ENCODE measurements around the gene TAOK3. TPM values are rescaled to one million over a fixed set of nuclear protein-coding genes. Genes with fewer than 3 reads are reported as not detected.

Gene TAOK3
- total and polyA plus RNA-seq, 3 donors from 2014 or later = 20.5 to 64.8 (median 51.9) TPM

DNA sequence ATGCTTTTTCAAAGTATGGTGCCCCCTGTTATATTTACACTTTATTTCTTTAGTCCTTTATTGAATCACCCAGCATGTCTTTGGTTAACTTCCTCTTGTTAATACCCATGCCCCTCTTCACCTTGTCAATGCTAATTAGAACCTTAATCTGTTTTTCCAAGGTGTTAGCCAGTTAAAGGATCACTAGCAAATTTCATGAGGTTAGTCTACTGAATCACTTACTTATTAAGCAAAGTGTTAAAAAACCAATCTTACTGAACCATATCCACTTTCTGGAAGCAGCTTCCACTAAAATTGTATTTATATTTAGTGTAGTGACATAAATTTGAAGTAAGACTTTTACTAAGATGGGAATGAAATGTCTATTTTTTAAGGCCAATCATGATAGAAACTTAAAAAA is 27.9 kb downstream of the TAOK3 start:
- no peaks in the 10 kb centered on the region for H3K4me1 ChIP-seq
- H3K36me3 ChIP-seq (ENCODE audit: low read depth, missing control alignments) = no peaks in the 10 kb centered on the region
- no peak overlapping the region for H3K27ac ChIP-seq
- no peak overlapping the region for H3K4me3 ChIP-seq
- intact Hi-C loops (cut with DNase I; ENCODE audit: low total_unique reads) = no loop called here
- H3K9me3 ChIP-seq = no peaks in the 10 kb centered on the region
- no peak for DNase-seq
- no peaks in the 10 kb centered on the region for H3K27me3 ChIP-seq
- TF ChIP-seq POLR2A (IDR thresholded peaks at IDR 0.05) = no peak
- TF ChIP-seq, protein P1, sequence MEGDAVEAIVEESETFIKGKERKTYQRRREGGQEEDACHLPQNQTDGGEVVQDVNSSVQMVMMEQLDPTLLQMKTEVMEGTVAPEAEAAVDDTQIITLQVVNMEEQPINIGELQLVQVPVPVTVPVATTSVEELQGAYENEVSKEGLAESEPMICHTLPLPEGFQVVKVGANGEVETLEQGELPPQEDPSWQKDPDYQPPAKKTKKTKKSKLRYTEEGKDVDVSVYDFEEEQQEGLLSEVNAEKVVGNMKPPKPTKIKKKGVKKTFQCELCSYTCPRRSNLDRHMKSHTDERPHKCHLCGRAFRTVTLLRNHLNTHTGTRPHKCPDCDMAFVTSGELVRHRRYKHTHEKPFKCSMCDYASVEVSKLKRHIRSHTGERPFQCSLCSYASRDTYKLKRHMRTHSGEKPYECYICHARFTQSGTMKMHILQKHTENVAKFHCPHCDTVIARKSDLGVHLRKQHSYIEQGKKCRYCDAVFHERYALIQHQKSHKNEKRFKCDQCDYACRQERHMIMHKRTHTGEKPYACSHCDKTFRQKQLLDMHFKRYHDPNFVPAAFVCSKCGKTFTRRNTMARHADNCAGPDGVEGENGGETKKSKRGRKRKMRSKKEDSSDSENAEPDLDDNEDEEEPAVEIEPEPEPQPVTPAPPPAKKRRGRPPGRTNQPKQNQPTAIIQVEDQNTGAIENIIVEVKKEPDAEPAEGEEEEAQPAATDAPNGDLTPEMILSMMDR (IDR thresholded peaks at IDR 0.05) = no peak

GRCh38 chr12:118342090-118342489 is 30.6 kb downstream of the TAOK3 start:
- Histone ChIP-seq H3K9me3 (no peaks in the 10 kb centered on the region), H3K4me1 (no peaks in the 10 kb centered on the region), H3K4me3 (no peak overlapping the region), H3K36me3 (ENCODE audit: low read depth, missing control alignments) (no peaks in the 10 kb centered on the region), H3K27ac (no peak overlapping the region), H3K27me3 (no peaks in the 10 kb centered on the region)
- WGBS, 2 donors = 60 to 63% methylated on average over 2 of the region's 2 CpGs
- TF ChIP-seq, protein P1 (IDR thresholded peaks at IDR 0.05) = no peak
- TF ChIP-seq POLR2A (IDR thresholded peaks at IDR 0.05) = no peak
- DNase-seq = no peak
- intact Hi-C loops (cut with DNase I; ENCODE audit: low total_unique reads) = no loop called here

DNA sequence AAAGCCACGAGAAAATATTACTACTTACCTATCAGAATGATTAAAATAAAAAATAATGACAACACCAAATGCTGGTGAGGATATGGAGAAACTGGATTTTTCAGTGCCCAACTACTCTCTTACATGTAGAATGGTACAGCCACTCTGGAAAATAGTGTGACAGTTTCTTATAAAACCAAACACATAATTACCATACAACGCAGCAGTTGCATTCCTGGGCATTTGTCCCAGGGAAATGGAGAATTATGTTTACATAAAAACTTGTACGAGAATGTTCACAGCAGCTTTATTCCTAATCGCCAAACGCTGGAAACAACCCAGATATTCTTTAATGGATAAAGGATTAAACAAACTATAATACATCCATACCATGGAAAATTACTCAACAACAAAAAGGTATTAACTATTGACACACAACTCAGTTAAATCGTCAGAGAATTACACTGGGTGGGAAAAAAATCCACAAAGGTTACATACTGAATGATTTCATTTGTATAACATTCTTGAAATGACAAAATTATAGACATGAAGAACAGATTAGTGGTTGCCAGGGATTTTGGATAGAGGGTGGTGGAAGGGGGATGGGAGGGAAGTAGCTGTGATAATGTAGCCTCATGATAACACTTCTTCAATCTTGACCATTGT is 35.4 kb downstream of the TAOK3 start:
- DNase-seq = no peak
- Histone ChIP-seq H3K9me3 (no peaks in the 10 kb centered on the region), H3K27ac (no peak overlapping the region), H3K4me1 (no peaks in the 10 kb centered on the region), H3K27me3 (no peaks in the 10 kb centered on the region), H3K4me3 (no peak overlapping the region), H3K36me3 (ENCODE audit: low read depth, missing control alignments) (no peaks in the 10 kb centered on the region)
- intact Hi-C loops (cut with DNase I; ENCODE audit: low total_unique reads) = no loop called here
- WGBS, 2 donors = 83% methylated on average over 6 of the region's 6 CpGs
- TF ChIP-seq, protein P1 (IDR thresholded peaks at IDR 0.05) = no peak
- no peak for TF ChIP-seq POLR2A (IDR thresholded peaks at IDR 0.05)

- H3K27ac ChIP-seq = no peak overlapping the region
- TF ChIP-seq, protein P1 (IDR thresholded peaks at IDR 0.05) = no peak
- no peak for TF ChIP-seq POLR2A (IDR thresholded peaks at IDR 0.05)
- no peaks in the 10 kb centered on the region for H3K9me3 ChIP-seq
- intact Hi-C loops (cut with DNase I; ENCODE audit: low total_unique reads) = no loop called here
- DNase-seq = no peak
- no peaks in the 10 kb centered on the region for H3K36me3 ChIP-seq (ENCODE audit: low read depth, missing control alignments)
- 87 to 90% methylated on average over 2 of the region's 2 CpGs for WGBS, 2 donors
- no peak overlapping the region for H3K4me3 ChIP-seq
- H3K27me3 ChIP-seq = no peaks in the 10 kb centered on the region
- no peaks in the 10 kb centered on the region for H3K4me1 ChIP-seq
Observed at GRCh38 chr12:118336123-118336522, 36.6 kb downstream of the TAOK3 start.

DNA sequence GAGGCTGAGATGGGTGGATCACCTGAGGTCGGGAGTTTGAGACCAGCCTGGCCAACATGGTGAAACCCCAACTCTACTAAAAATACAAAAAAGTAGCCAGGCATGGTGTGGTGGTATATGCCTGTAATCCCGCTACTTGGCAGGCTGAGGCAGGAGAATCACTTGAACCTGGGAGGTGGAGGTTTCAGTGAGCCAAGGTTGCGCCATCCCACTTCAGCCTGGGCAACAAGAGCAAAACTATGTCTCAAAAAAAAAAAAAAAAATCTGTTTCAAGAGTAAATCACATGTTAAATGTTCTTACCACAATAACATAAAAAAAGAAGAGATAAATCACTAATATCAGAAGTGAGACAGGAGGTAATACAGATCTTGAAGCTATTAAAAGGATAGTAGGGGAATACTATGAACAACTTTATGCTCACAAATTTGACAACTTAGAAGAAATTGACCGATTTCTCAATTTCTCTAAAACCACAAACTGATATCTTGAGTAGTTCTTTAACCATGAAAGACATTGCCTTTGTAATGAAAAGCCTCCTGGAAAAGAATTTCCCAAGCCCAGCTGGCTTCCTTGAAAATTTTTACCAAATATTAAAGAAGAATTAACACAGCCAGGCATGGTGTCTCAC is 37.7 kb downstream of the TAOK3 start:
- DNase-seq = no peak
- Histone ChIP-seq H3K27me3 (no peaks in the 10 kb centered on the region), H3K27ac (no peak overlapping the region), H3K4me3 (no peak overlapping the region), H3K4me1 (no peaks in the 10 kb centered on the region), H3K9me3 (no peaks in the 10 kb centered on the region), H3K36me3 (ENCODE audit: low read depth, missing control alignments) (no peaks in the 10 kb centered on the region)
- intact Hi-C loops (cut with DNase I; ENCODE audit: low total_unique reads) = no loop called here
- TF ChIP-seq, protein P1 (IDR thresholded peaks at IDR 0.05) = no peak
- TF ChIP-seq POLR2A (IDR thresholded peaks at IDR 0.05) = no peak
- 94 to 95% methylated on average over 3 to 4 of the region's 4 CpGs for WGBS, 2 donors
